DOHH2 (cell line): ENCODE measurements around the gene BLID.

Experiments
- H3F3A ChIP-seq: fragments of 200-600 bp; sonication (generic), shearing (Covaris generic); 2 replicates; pipeline ENCODE4 v1.6.0; 2016; ENCODE audit warnings: antibody characterized with exemption, mild to moderate bottlenecking; ENCODE audit not compliant: control insufficient read depth, insufficient read depth
- H3K27ac ChIP-seq: fragments of 200-600 bp; sonication (generic); 2 replicates; pipeline ENCODE4 v1.5.1; 2014; ENCODE audit warnings: low read depth, mild to moderate bottlenecking, low read length, moderate library complexity
- H3K27me3 ChIP-seq: fragments of 200-600 bp; sonication (generic); 2 replicates; pipeline ENCODE4 v1.6.1; 2014; ENCODE audit warnings: mild to moderate bottlenecking, low read length, mixed read lengths; ENCODE audit not compliant: control insufficient read depth
- H3K36me3 ChIP-seq: fragments of 200-600 bp; sonication (generic); 2 replicates; pipeline ENCODE4 v1.6.1; 2014; ENCODE audit warnings: mild to moderate bottlenecking, low read length, moderate library complexity, mixed read lengths; ENCODE audit not compliant: control insufficient read depth
- H3K4me1 ChIP-seq: fragments of 200-600 bp; sonication (generic); 2 replicates; pipeline ENCODE4 v1.6.1; 2014; ENCODE audit warnings: mild to moderate bottlenecking, low read length, mixed read lengths; ENCODE audit not compliant: control insufficient read depth
- H3K4me2 ChIP-seq: fragments of 200-600 bp; sonication (generic); 2 replicates; pipeline ENCODE4 v1.6.0; 2014; ENCODE audit warnings: mild to moderate bottlenecking, low read length, moderate library complexity
- H3K4me3 ChIP-seq: fragments of 200-600 bp; sonication (generic); 2 replicates; pipeline ENCODE4 v1.5.1; 2014; ENCODE audit warnings: mild to moderate bottlenecking, low read length, mixed read lengths
- H3K79me2 ChIP-seq: fragments of 200-600 bp; sonication (generic); 2 replicates; pipeline ENCODE4 v1.6.1; 2014; ENCODE audit warnings: mild to moderate bottlenecking, low read length, mixed read lengths; ENCODE audit not compliant: control insufficient read depth
- H3K9me2 ChIP-seq: fragments of 200-600 bp; sonication (generic); replicated peaks from 2 replicates; pipeline ENCODE4 v1.6.1; 2014; ENCODE audit warnings: mild to moderate bottlenecking, low read length, mixed read lengths; ENCODE audit not compliant: control insufficient read depth
- H3K9me3 ChIP-seq: fragments of 200-600 bp; sonication (generic); 2 replicates; pipeline ENCODE4 v1.6.1; 2014; ENCODE audit warnings: antibody characterized with exemption, low read length, mixed read lengths; ENCODE audit not compliant: control insufficient read depth, insufficient read depth
- H4K20me1 ChIP-seq: fragments of 200-600 bp; sonication (generic); 2 replicates; pipeline ENCODE4 v1.6.0; 2014; ENCODE audit warnings: low read depth, mild to moderate bottlenecking, antibody characterized with exemption, low read length, moderate library complexity; ENCODE audit not compliant: control insufficient read depth, insufficient read depth
- CTCF ChIP-seq: fragments of 200-600 bp; sonication (generic); IDR thresholded peaks from one replicate; pipeline ENCODE4 v1.5.1; 2014; ENCODE audit warnings: antibody characterized with exemption, mild to moderate bottlenecking, low read depth, low read length; ENCODE audit not compliant: poor library complexity, severe bottlenecking
- EZH2phosphoT487 ChIP-seq: fragments of 200-600 bp; sonication (generic); IDR thresholded peaks from 2 replicates; pipeline ENCODE4 v1.6.1; 2017; ENCODE audit warnings: borderline replicate concordance, mild to moderate bottlenecking, antibody characterized with exemption, low read length, moderate library complexity, mixed read lengths

Gene BLID

GRCh38 chr11:122093731-122094275 lies 22.2 kb downstream of the BLID start:
- Histone ChIP-seq H3K4me1 (no peaks in the 10 kb centered on the region), H3K27ac (no peak overlapping the region), H4K20me1 (no peaks in the 10 kb centered on the region), H3K79me2 (no peaks in the 10 kb centered on the region), H3K36me3 (no peaks in the 10 kb centered on the region), H3K27me3 (peaks cover 2% of the 10 kb centered on the region; the same call in 1 of the 2 replicates), H3K4me3 (no peak overlapping the region), H3K4me2 (no peak overlapping the region), H3F3A (no peaks in the 10 kb centered on the region), H3K9me2 (no peaks in the 10 kb centered on the region), H3K9me3 (no peaks in the 10 kb centered on the region)
- TF ChIP-seq EZH2phosphoT487 (no peak), CTCF (no peak)

- Histone ChIP-seq H3K4me3 (no peak overlapping the region), H3K4me1 (no peaks in the 10 kb centered on the region), H3K9me2 (no peaks in the 10 kb centered on the region), H3K4me2 (no peak overlapping the region), H3K9me3 (no peaks in the 10 kb centered on the region), H3K27me3 (no peaks in the 10 kb centered on the region; the same call in 1 of the 2 replicates), H3K36me3 (no peaks in the 10 kb centered on the region), H3K27ac (no peak overlapping the region), H3K79me2 (no peaks in the 10 kb centered on the region), H4K20me1 (no peaks in the 10 kb centered on the region), H3F3A (no peaks in the 10 kb centered on the region)
- TF ChIP-seq EZH2phosphoT487, result no peak
- no peak for TF ChIP-seq CTCF
Measured at GRCh38 chr11:122091835-122092234, 24.2 kb downstream of the BLID start.

- no peaks in the 10 kb centered on the region for H3K9me3 ChIP-seq
- H3K4me3 ChIP-seq, result no peak overlapping the region
- no peaks in the 10 kb centered on the region; the same call in 1 of the 2 replicates for H3K27me3 ChIP-seq
- TF ChIP-seq CTCF, result no peak
- TF ChIP-seq EZH2phosphoT487, result no peak
- no peak overlapping the region for H3K27ac ChIP-seq
- H4K20me1 ChIP-seq, result no peaks in the 10 kb centered on the region
- no peaks in the 10 kb centered on the region for H3K79me2 ChIP-seq
- no peaks in the 10 kb centered on the region for H3K4me1 ChIP-seq
- H3K36me3 ChIP-seq, result no peaks in the 10 kb centered on the region
- H3F3A ChIP-seq, result no peaks in the 10 kb centered on the region
- H3K9me2 ChIP-seq, result no peaks in the 10 kb centered on the region
- H3K4me2 ChIP-seq, result no peak overlapping the region
Measured at GRCh38 chr11:122089111-122089510, 26.9 kb downstream of the BLID start.
